COLO668 (cell line): ENCODE data around the gene ELL2.
"Not testable (repeated sequence)": the region's sequence is repeated elsewhere in the genome, so short reads cannot be mapped to it uniquely, and the experiment has no call there.

Experiments used
- DNase-seq: peaks from one replicate; lab custom pipeline; 2025; ENCODE audit not compliant: unreplicated experiment; lab: John Stamatoyannopoulos, UW

ELL2 gene

DNA sequence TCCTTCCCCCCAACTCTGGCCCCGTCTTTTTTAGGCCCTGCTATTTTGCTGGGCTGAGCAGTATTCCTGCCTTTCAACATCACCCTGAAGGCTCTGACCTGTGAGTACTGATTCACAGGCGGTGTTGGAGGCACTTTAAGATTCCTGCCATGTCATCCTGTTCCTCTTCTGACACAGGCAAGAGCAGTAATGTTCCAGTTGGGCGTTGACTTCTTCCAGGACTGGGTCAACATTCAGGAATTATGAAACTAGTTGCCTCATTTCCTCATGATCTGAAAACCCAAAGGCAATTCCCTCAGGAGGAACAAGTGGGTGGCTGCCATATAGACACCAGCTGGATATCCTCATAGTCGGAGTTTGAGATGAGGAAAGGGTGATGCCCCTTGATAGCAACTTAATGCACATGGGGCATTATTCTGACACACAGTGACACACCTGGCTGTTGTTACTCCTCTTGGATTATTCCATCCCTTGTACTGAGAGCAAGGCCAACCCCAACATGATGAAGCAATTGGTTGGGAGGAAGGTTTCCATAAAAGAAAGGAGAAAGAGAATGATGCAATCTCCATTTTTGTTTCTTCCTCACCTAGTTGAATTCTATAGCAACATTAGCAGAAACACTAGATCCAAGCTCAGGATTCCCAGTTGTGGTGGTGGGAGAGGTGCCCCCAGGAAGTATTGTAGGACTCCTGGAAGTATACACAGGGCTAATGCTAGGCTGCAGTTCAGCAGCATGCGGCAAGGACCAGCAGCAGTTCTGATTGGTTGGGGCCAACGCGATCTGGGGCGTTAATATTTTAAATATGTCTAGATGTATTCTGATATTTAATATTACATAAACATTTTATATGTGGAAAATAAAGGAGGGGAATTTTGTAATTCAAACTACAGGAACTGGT is 119.5 kb downstream of the ELL2 start:
- DNase-seq, result no peak

DNA sequence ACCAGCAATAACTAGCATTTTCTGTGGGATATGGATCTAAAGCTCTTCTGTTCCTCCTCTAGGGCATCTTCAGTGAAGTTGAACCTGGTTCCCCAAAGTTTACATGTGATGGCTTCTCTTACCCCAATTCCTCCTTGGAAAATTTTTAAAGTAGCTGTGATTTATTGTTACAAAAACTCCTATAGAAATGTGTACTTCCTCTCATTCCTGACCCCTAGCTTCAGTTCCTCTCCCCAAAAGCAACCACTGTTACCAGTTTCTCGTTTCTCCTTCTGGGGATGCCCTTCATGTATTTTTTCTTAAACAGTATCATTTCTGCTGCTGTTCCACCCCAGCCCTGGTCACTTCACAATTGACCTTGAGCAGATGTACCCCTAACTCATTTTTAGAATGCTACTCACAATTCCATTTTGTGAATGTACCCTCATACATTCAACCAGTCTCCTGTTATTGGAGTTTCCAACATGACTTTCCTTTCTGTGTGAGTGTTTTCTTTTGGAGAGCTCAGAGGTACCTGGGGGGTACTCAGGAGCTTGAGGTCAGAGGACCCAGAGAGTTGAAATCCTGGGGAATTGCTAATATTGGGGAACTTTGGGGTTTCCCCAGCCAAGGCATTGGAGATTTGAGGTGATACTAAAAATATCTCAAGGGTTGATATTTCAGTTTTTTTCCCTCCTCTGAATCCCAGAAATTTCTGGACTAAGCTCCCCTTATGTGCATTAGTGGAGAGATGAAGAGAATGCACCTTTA is 120.5 kb downstream of the ELL2 start:
- DNase-seq, result no peak

DNA sequence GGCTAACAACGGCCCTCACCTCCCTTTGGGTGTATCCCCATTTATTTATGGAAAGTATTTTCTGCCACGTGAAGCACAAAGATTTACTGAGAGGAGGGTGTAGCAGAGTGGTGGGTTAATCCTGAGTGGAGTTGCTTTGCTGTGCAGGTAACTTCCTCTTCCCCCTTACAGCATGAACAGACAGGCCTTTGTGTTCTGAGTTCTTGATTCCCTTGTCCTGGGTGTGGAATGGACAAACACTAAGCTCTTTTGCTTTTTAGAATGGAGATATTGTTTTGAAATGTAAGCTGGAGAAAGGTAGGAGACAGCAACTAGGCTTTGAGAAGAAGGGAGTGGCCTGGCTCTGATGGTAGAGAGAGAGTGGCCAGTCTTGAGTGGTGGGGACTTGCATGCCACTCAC is 122.0 kb downstream of the ELL2 start:
- no peak for DNase-seq

DNA sequence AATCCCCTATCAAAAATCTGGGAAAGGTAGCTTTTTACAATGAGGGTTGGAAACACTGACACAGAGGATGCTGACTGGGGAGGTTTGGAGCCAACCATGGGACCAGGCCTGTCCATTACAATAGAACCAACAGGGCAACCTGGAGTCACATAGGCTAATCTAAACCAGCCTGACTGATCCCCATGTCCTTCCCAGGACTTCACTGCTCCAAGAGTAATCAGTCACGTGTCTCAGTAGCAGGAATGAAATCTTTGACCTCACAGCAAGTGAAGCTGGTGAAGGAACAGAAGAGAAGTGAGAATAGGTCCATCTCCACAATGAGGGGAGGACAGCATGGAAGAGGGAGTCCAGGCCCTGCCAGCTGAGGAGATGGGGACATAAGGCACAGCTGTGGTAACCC is 123.1 kb downstream of the ELL2 start:
- no peak for DNase-seq

DNA sequence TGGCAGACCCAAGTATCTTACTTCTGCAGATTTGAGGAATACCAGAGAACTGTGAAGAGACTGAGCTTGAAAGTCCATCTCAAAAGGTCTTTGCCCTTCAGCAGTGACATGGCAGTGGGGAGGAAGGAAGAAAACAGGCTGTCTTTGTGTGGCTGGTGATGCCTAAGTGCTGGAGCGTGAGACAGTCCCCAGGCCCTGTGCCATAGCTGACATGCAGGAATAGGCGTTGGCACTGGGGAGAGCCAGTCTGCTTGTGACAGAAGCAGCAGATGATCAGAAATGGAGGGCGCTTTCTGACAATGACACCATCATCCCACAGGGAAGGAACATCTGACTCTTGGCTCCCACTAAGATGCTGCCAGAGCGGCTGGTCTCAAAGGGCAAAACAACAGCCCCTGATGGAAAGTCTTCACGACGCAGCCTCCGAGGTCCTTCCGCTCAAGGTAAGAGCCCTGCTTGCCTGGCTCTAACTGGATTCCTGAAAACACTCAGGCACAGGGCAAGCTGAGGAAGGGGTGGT is 123.6 kb downstream of the ELL2 start:
- no peak for DNase-seq

DNA sequence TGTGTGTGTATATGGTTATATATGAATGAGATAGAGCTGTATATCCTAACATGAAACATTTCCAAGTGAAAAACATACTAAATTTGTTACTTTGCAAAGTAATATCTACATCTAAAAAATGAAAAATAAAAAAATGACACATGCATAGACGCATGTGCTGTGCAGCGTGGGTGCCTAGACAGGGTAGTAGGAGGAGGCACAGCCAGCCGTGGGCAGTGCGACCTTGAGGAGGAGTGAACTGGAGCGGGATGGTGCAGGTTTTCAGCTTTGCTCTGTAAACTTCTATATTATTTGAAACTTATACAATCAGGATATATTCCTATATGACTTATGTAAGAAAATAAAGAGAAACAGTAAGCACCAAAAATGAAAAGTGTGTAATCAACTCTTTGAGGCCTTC is 124.2 kb downstream of the ELL2 start:
- no peak for DNase-seq

DNA sequence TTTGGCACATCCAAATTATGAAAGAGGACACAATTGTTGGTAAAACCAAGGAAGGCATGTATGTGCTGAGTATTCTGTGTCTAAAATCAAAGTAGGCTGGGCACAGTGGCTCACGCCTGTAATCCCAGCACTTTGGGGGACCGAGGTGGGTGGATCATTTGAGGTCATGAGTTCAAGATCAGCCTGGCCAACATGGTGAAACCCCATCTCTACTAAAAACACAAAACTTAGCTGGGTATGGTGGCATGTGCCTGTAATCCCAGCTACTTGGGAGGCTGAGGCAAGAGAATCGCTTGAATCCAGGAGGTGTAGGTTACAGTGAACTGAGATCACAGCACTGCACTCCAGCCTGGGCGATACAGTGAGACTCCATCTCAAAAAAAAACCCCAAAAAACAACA is 124.7 kb downstream of the ELL2 start:
- DNase-seq, result not testable (repeated sequence)

DNA sequence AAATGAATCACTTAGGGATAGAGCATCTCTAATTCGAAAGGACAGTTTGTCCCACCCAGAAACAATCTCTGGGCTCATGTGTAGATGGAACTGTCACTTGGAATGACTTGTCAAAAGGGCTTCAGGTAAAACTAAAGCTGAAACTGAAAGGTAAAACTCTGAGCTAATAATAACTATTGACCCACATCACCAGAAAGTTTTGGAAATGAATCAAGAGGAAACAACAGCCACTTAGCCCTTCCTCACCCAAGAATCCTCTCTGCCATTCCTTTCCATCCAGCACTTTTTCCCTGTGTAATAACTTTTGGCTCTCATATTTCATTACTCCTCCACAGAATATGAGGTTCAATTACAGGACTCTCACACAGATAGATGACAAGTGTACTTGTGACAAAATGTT is 125.1 kb downstream of the ELL2 start:
- DNase-seq, result no peak

DNA sequence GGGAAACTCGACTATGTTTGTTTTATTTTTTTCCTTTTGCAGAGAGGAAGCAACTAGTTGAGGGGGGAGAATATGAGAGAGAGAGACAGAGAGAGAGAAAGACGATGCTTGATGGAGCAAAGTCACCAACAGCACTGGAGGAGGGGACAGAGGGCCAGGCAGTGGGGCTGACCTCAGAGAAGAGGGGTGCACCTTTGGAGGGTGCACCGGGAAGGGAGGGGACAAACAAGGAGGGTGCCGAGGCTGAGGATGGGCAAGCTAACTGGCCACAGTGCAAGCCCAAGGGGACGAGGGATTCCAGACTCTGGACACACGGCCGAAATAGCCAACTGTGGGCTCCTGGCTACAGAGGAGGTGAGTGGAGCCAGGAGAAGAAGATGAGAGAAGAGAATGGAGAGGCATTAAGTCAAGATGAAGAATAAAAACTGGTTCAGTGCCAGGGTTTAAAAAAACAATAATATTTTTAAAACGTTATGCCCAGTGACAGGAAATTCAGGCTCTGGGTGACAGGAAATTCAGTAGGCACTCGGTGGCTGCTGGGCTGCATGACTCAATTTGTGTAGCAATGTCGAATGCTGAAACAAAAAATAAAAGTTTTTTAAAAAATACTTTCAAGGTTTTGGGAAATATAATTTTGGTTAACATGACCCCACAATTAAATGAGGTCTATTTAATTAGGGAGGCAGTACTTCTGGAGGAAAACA is 125.8 kb downstream of the ELL2 start:
- DNase-seq, result no peak
